Suprapubic skin (tissue), 4 donors: ENCODE results near the gene CPNE7. TPM values are rescaled to one million over a fixed set of nuclear protein-coding genes. Genes with fewer than 3 reads are reported as not detected.

Experiments used
- DNase-seq, 2 donors: peaks; one replicate each; pipeline ENCODE4 v3.0.0-alpha.2; 2019; ENCODE audit warnings: low spot score in 2 of 2
- H3K27ac ChIP-seq: fragments of 200-600 bp; sonication (generic); one replicate; pipeline ENCODE4 v1.5.1; 2019
- H3K27me3 ChIP-seq: fragments of 200-600 bp; sonication (generic); one replicate; pipeline ENCODE4 v1.5.1; 2019
- H3K36me3 ChIP-seq: fragments of 200-600 bp; sonication (generic); one replicate; pipeline ENCODE4 v1.5.1; 2019
- H3K4me1 ChIP-seq: fragments of 200-600 bp; sonication (generic); one replicate; pipeline ENCODE4 v1.5.1; 2019
- H3K4me3 ChIP-seq: fragments of 200-600 bp; sonication (generic); one replicate; pipeline ENCODE4 v1.5.1; 2019; ENCODE audit warnings: mild to moderate bottlenecking
- H3K9me3 ChIP-seq: fragments of 200-600 bp; sonication (generic); one replicate; pipeline ENCODE4 v1.5.1; 2019
- EP300 ChIP-seq: sonication (generic); formaldehyde crosslinking; IDR thresholded peaks from one replicate; pipeline ENCODE4 v1.6.1; 2017; ENCODE audit warnings: antibody characterized with exemption
- POLR2A ChIP-seq, 2 donors: fragments of 450-650 bp; IDR thresholded peaks; one replicate each; pipeline ENCODE4 v1.6.1; 2017; ENCODE audit warnings: antibody characterized with exemption in 2 of 2, mild to moderate bottlenecking in 2 of 2, moderate library complexity in 2 of 2
- POLR2AphosphoS5 ChIP-seq, 3 donors: sonication (generic); formaldehyde crosslinking; IDR thresholded peaks; one replicate each; pipeline ENCODE4 v1.6.1; 2017; ENCODE audit warnings: antibody characterized with exemption in 3 of 3
- WGBS: methylation state at CpG from one replicate; pipeline ENCODE4 v1.1.5; 2018; 5-methylcytosine and 5-hydroxymethylcytosine counted together
- total RNA-seq, 4 donors: library from RNA; depleted of rRNA; stranded (reverse); fragments of >200 nt; gene quantifications; one replicate each; pipeline ENCODE4 v1.1.0, GENCODE V29; 2016
- TF ChIP-seq, protein P1 (sequence below), 2 donors: fragments of 200-600 bp in 1 of 2; fragments of 450-650 bp in 1 of 2; sonication (generic) in 1 of 2; IDR thresholded peaks; one replicate each; pipeline ENCODE4 v1.5.1; 2016 to 2019; ENCODE audit warnings: antibody characterized with exemption in 2 of 2, mild to moderate bottlenecking in 1 of 2, moderate library complexity in 1 of 2

CPNE7 gene
- total RNA-seq, 4 donors from 2014 or later, result 0.51 to 12.9 (median 2.9) TPM; not detected in 1

DNA sequence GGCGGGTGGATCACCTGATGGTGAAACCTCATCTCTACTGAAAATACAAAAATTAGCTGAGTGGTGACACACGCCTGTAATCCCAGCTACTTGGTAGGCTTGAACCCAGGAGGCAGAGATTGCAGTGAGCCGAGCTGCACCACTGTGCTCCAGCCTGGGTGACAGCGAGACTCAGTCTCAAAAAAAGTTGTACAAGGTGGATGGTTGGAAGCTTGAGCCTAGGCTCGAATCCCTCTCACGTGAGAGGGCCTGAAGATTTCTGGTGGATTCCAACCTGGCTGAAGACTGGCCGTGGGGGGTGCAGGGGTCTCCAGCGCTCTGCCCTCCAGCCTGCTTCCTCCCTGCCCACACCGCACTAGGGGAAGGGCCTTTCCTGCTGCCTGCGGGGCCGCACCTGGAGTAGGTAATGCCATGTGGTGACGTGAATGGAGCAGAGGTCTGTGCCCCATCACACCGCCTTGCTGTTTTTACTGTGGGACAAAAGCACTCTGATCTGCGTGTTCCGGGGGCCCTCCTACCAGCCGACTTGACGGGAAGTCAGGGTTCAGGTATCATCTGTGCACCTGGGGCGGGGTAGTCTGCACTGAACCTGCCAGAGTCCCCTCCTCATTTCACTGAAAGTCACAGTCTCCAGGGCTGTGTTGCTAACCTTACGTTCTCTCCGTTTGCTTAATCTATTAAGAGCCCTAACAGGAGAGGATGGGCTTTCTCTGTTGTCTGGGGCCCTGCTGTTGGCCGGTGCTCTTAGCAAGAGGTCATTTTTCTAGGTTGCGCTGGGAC is 10.9 kb upstream of the CPNE7 start:
- no peak for DNase-seq
- Histone ChIP-seq H3K27ac (no peak overlapping the region), H3K4me3 (no peak overlapping the region), H3K36me3 (peaks cover 33% of the 10 kb centered on the region), H3K9me3 (no peaks in the 10 kb centered on the region), H3K27me3 (no peaks in the 10 kb centered on the region), H3K4me1 (peaks cover 60% of the 10 kb centered on the region)
- WGBS, result 76% methylated on average over 16 of the region's 22 CpGs
- TF ChIP-seq EP300 (no peak), POLR2A (IDR thresholded peaks at IDR 0.05) (no peak), POLR2AphosphoS5 (IDR thresholded peaks at IDR 0.05) (no peak)
- TF ChIP-seq, protein P1, sequence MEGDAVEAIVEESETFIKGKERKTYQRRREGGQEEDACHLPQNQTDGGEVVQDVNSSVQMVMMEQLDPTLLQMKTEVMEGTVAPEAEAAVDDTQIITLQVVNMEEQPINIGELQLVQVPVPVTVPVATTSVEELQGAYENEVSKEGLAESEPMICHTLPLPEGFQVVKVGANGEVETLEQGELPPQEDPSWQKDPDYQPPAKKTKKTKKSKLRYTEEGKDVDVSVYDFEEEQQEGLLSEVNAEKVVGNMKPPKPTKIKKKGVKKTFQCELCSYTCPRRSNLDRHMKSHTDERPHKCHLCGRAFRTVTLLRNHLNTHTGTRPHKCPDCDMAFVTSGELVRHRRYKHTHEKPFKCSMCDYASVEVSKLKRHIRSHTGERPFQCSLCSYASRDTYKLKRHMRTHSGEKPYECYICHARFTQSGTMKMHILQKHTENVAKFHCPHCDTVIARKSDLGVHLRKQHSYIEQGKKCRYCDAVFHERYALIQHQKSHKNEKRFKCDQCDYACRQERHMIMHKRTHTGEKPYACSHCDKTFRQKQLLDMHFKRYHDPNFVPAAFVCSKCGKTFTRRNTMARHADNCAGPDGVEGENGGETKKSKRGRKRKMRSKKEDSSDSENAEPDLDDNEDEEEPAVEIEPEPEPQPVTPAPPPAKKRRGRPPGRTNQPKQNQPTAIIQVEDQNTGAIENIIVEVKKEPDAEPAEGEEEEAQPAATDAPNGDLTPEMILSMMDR (IDR thresholded peaks at IDR 0.05), result no peak

DNA sequence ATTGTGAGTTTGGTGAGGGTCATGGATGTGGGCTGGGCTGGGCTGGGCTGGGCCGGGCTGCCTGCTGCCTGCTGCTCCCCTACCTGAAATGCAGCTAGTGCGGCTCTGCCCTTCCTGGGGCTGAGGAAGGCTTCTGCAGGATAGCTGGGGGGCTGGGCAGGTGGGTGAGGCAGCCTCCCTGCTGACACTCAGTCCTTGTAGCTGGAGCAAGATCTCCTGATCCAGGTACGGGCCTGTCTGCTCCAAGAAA is 10.4 kb upstream of the CPNE7 start:
- WGBS, result no CpG with 5 or more reads among the region's 3 CpGs
- Histone ChIP-seq H3K27ac (no peak overlapping the region), H3K4me3 (no peak overlapping the region), H3K36me3 (peaks cover 33% of the 10 kb centered on the region), H3K9me3 (no peaks in the 10 kb centered on the region), H3K27me3 (peaks cover 3% of the 10 kb centered on the region), H3K4me1 (peaks cover 56% of the 10 kb centered on the region)
- no peak for DNase-seq
- TF ChIP-seq, protein P1 (IDR thresholded peaks at IDR 0.05), result no peak
- no peak for TF ChIP-seq POLR2AphosphoS5 (IDR thresholded peaks at IDR 0.05)
- no peak for TF ChIP-seq POLR2A (IDR thresholded peaks at IDR 0.05)
- TF ChIP-seq EP300, result no peak

DNA sequence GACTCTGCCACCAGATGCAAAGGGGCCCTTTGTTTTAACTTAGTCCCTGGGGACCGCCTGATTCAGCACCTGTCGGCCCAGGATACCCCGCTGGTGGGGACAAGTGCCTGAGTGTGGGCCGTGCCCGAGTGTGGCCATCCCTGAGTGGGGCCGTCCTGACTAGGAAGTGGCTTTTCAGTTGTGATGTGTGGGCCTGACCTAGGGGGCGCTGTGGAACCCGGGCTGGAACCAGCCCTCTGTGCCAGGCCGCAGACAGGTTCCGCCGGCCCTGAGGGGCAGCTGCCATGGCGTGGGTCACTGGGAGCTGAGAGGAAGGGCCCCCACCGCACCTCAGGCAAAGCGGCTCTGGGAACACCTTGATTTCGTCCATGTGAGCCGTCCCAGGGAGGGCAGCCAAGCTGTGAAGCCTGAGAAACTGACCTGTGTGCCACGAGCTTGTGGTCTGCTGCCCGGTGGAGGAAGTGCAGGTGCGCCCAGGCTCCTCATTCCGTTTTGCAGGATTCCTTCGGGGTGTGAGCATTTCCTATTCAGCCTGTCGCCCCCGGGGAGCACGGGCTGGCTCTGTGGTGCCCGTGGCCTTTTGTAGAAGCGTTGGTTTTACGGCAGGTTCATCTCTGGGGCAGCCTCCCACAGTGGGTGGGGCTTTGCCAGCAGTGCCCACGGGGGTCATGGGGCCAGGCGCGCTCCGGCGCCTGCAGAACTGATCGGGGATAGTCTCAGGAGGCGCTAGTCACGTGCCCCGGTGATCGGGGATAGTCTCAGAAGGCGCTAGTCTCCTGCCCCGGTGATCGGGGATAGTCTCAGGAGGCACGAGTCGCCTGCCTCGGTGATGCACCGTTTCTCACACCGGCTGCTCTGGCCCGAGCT is 9.8 kb upstream of the CPNE7 start:
- peaks cover 7% of the 10 kb centered on the region for H3K27me3 ChIP-seq
- H3K27ac ChIP-seq, result no peak overlapping the region
- H3K36me3 ChIP-seq, result peaks cover 33% of the 10 kb centered on the region
- no peaks in the 10 kb centered on the region for H3K9me3 ChIP-seq
- DNase-seq, result no peak
- TF ChIP-seq POLR2A (IDR thresholded peaks at IDR 0.05) (no peak), POLR2AphosphoS5 (IDR thresholded peaks at IDR 0.05) (no peak), EP300 (no peak)
- TF ChIP-seq, protein P1 (IDR thresholded peaks at IDR 0.05), result peak in 1 of 2 donors; percentile 37
- WGBS, result 7% methylated on average over 15 of the region's 46 CpGs
- peaks cover 56% of the 10 kb centered on the region for H3K4me1 ChIP-seq
- peak overlapping the region; percentile 17 for H3K4me3 ChIP-seq

DNA sequence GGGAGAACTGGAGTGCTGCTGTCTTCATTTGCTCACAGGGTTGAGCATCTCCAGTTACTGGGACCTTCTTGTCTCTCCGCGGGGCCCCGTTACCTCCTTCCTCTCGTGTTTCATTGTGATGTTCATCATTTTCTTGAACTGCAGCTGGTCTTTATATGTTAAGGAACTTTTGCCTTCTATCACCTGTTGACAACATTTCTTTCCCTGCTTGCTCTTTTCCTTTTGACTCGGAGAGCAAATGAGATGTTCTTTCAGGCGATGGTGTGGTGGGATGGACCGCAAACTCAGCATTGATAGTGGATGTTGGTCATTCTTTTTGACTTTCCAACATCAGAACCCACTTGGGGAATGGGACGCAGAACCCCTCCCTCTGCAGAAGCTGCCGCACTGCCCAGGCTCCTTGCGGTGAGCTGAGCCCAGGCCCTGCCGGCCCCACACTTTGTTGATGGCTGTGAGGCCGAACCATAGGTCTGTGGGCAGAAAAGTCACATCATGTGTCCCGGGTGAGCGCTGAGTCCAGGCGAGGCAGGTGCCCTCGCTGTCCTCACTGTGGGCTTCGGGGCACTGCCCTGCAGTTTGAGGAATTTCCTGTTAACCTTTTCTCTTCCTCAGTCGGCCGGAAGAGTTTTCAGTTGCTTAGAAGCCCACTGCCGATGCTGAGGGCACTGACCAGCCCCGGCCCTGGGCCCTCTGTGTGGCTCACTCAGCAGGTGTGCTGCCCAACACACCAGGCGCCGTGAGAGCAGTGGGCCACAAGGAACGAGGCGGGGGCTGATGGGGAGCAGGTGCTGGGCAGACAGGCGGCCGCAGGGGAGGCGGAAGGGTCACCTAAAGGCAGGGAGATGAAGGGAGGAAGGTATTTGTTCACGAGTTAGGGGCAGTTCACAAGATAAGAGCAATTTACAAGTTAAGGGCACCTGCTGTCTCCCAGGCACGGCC is 7.6 kb upstream of the CPNE7 start:
- Histone ChIP-seq H3K27me3 (peaks cover 18% of the 10 kb centered on the region), H3K4me3 (no peak overlapping the region), H3K9me3 (no peaks in the 10 kb centered on the region), H3K27ac (no peak overlapping the region), H3K4me1 (peaks cover 42% of the 10 kb centered on the region), H3K36me3 (peaks cover 17% of the 10 kb centered on the region)
- DNase-seq, result no peak
- WGBS, result 85% methylated on average over 23 of the region's 30 CpGs
- TF ChIP-seq POLR2A (IDR thresholded peaks at IDR 0.05), result no peak
- no peak for TF ChIP-seq EP300
- TF ChIP-seq, protein P1 (IDR thresholded peaks at IDR 0.05), result no peak
- no peak for TF ChIP-seq POLR2AphosphoS5 (IDR thresholded peaks at IDR 0.05)
